HG02588 (cell line): ENCODE results near the gene GOLGA6A.
"Not testable (repeated sequence)": the region's sequence is repeated elsewhere in the genome, so short reads cannot be mapped to it uniquely, and the experiment has no call there.

Experiments used
- ATAC-seq: cut with Tn5 transposase; IDR thresholded peaks from one replicate; pipeline ENCODE4 v1.9.1; 2021; ENCODE audit warnings: mild to moderate bottlenecking, moderate library complexity; ENCODE audit not compliant: unreplicated experiment

GOLGA6A gene

GRCh38 chr15:74108111-74108510 lies 25.8 kb upstream of the GOLGA6A start:
- ATAC-seq: no peak

GRCh38 chr15:74099963-74100733 lies 17.8 kb upstream of the GOLGA6A start:
- ATAC-seq: peak; percentile 86

- ATAC-seq: not testable (repeated sequence)
Observed at GRCh38 chr15:74096753-74097474, 14.6 kb upstream of the GOLGA6A start.

- ATAC-seq: not testable (repeated sequence)
Observed at GRCh38 chr15:74095610-74096009, 13.3 kb upstream of the GOLGA6A start.

- ATAC-seq: not testable (repeated sequence)
Observed at GRCh38 chr15:74094567-74094966, 12.2 kb upstream of the GOLGA6A start.

- ATAC-seq: not testable (repeated sequence)
Observed at GRCh38 chr15:74075781-74076180, 6.6 kb downstream of the GOLGA6A start.

GRCh38 chr15:74072614-74073337 lies 9.6 kb downstream of the GOLGA6A start:
- not testable (repeated sequence) for ATAC-seq

- not testable (repeated sequence) for ATAC-seq
Observed at GRCh38 chr15:74072132-74072531, 10.2 kb downstream of the GOLGA6A start.

- ATAC-seq: not testable (repeated sequence)
Observed at GRCh38 chr15:74071645-74072044, 10.7 kb downstream of the GOLGA6A start.

- not testable (repeated sequence) for ATAC-seq
Observed at GRCh38 chr15:74065684-74066411, 16.5 kb downstream of the GOLGA6A start.

- ATAC-seq: not testable (repeated sequence)
Observed at GRCh38 chr15:74064822-74065221, 17.5 kb downstream of the GOLGA6A start.

- ATAC-seq: not testable (repeated sequence)
Observed at GRCh38 chr15:74064183-74064582, 18.2 kb downstream of the GOLGA6A start.

GRCh38 chr15:74063425-74064146 lies 18.8 kb downstream of the GOLGA6A start:
- ATAC-seq: not testable (repeated sequence)

GRCh38 chr15:74062671-74063070 lies 19.7 kb downstream of the GOLGA6A start:
- ATAC-seq: no peak

- no peak for ATAC-seq
Observed at GRCh38 chr15:74062236-74062635, 20.1 kb downstream of the GOLGA6A start.

GRCh38 chr15:74060251-74060650 lies 22.1 kb downstream of the GOLGA6A start:
- no peak for ATAC-seq

- ATAC-seq: not testable (repeated sequence)
Observed at GRCh38 chr15:74059050-74059833, 23.1 kb downstream of the GOLGA6A start.

- ATAC-seq: not testable (repeated sequence)
Observed at GRCh38 chr15:74056330-74056729, 26.0 kb downstream of the GOLGA6A start.

GRCh38 chr15:74055804-74056203 lies 26.5 kb downstream of the GOLGA6A start:
- no peak for ATAC-seq
